Fibroblast of lung (primary cell): Measurements from ENCODE around the gene ADCY2. TPM values are rescaled to one million over a fixed set of nuclear protein-coding genes. Genes with fewer than 3 reads are reported as not detected.

ENCODE experiments used
- DNase-seq, 2 donors: peaks; one replicate each; pipeline versions ENCODE4 v3.0.0 to v3.0.0-alpha.2; 2010; ENCODE audit warnings: low read depth in 2 of 2
- H2AFZ ChIP-seq: 2 replicates; pipeline ENCODE4 v1.5.1; 2012; ENCODE audit warnings: low read length, control low read depth, inconsistent platforms
- H3K27ac ChIP-seq: 2 replicates; pipeline ENCODE4 v1.5.1; 2011; ENCODE audit warnings: low read length, control low read depth; ENCODE audit not compliant: insufficient read depth
- H3K27me3 ChIP-seq: 2 replicates; pipeline ENCODE4 v1.5.1; 2011; ENCODE audit warnings: mild to moderate bottlenecking, low read length; ENCODE audit not compliant: control insufficient read depth, insufficient read depth
- H3K36me3 ChIP-seq: 2 replicates; pipeline ENCODE4 v1.5.1; 2011; ENCODE audit warnings: low read length; ENCODE audit not compliant: control insufficient read depth, insufficient read depth
- H3K4me1 ChIP-seq: 2 replicates; pipeline ENCODE4 v1.5.1; 2011; ENCODE audit warnings: low read length; ENCODE audit not compliant: control insufficient read depth, insufficient read depth; ENCODE audit errors: extremely low read depth
- H3K4me2 ChIP-seq: 2 replicates; pipeline ENCODE4 v1.5.1; 2011; ENCODE audit warnings: low read length, control low read depth; ENCODE audit not compliant: insufficient read depth; ENCODE audit errors: extremely low read depth
- H3K4me3 ChIP-seq, 4 experiments: fragments of 200-600 bp in 1 of 4; sonication (generic) in 1 of 4; replicated peaks in 1 of 4; 2 replicates each; pipeline ENCODE4 v1.5.1; 2011 to 2016; ENCODE audit warnings: low read length in 4 of 4, low read depth in 3 of 4, mild to moderate bottlenecking in 3 of 4, control low read depth in 2 of 4, inconsistent platforms in 1 of 4, mixed read lengths in 1 of 4; ENCODE audit not compliant: insufficient read depth in 1 of 4; ENCODE audit errors: control extremely low read depth in 1 of 4
- H3K79me2 ChIP-seq: 2 replicates; pipeline ENCODE4 v1.5.1; 2012; ENCODE audit warnings: mild to moderate bottlenecking, low read length, inconsistent platforms; ENCODE audit not compliant: control insufficient read depth, insufficient read depth
- H3K9ac ChIP-seq: 2 replicates; pipeline ENCODE4 v1.5.1; 2011; ENCODE audit warnings: mild to moderate bottlenecking, low read length, control low read depth; ENCODE audit not compliant: insufficient read depth
- H3K9me3 ChIP-seq: 2 replicates; pipeline ENCODE4 v1.5.1; 2012; ENCODE audit warnings: low read depth, low read length; ENCODE audit not compliant: control insufficient read depth, insufficient read depth
- H4K20me1 ChIP-seq: 2 replicates; pipeline ENCODE4 v1.5.1; 2011; ENCODE audit warnings: low read length; ENCODE audit not compliant: control insufficient read depth, insufficient read depth; ENCODE audit errors: extremely low read depth
- CTCF ChIP-seq, 2 donors: IDR thresholded peaks in 1 of 2; conservative IDR thresholded peaks in 1 of 2; 1 replicate in 1 of 2; 2 replicates in 1 of 2; pipeline ENCODE4 v1.5.1; 2011 to 2012; ENCODE audit warnings: low read length in 2 of 2, control low read depth in 1 of 2, inconsistent platforms in 1 of 2, low read depth in 1 of 2, mild to moderate bottlenecking in 1 of 2
- EZH2 ChIP-seq: IDR thresholded peaks from 2 replicates; pipeline ENCODE4 v1.5.1; 2012; ENCODE audit warnings: low read length, control low read depth, mild to moderate bottlenecking; ENCODE audit errors: missing control alignments
- polyA plus RNA-seq, 2 donors: library from polyadenylated mRNA; depleted of rRNA in 1 of 2; stranded (reverse) in 1 of 2; unstranded in 1 of 2; fragments of >200 nt; gene quantifications; 2 replicates each; pipeline ENCODE4 v1.2.1, GENCODE V29; 2011 to 2012; ENCODE audit warnings: missing spikeins in 1 of 2
- total RNA-seq: library from RNA; depleted of rRNA; stranded (reverse); fragments of >200 nt; gene quantifications from 2 replicates; pipeline ENCODE4 v1.2.1, GENCODE V29; 2014

The ADCY2 gene
- total and polyA plus RNA-seq, 2 donors (not counting 1 experiment from before 2014, with no cell fraction given): under 0.01 to 0.05 TPM

- Histone ChIP-seq H3K4me3 (peak overlapping the region in 1 of 4 experiments; percentile 1), H3K4me2 (no peak overlapping the region), H3K4me1 (no peaks in the 10 kb centered on the region), H3K27ac (no peak overlapping the region), H3K9me3 (no peaks in the 10 kb centered on the region), H4K20me1 (no peaks in the 10 kb centered on the region), H2AFZ (no peak overlapping the region), H3K36me3 (no peaks in the 10 kb centered on the region), H3K27me3 (peaks cover 6% of the 10 kb centered on the region), H3K9ac (no peak overlapping the region), H3K79me2 (no peaks in the 10 kb centered on the region)
- DNase-seq: peak in 1 of 2 donors; percentile 31
- peak; percentile 58 for TF ChIP-seq EZH2
- TF ChIP-seq CTCF (conservative IDR thresholded peaks at IDR 0.05 in 1 of 2, IDR thresholded peaks at IDR 0.05 in 1 of 2; ENCODE audit: low read depth in 1 of 2, low read length in 2 of 2): no peak
Measured at GRCh38 chr5:7396713-7397454, 946 bp downstream of the ADCY2 start.

- no peaks in the 10 kb centered on the region for H3K79me2 ChIP-seq
- H3K9ac ChIP-seq: no peak overlapping the region
- no peaks in the 10 kb centered on the region for H3K36me3 ChIP-seq
- TF ChIP-seq EZH2 (no peak), CTCF (conservative IDR thresholded peaks at IDR 0.05 in 1 of 2, IDR thresholded peaks at IDR 0.05 in 1 of 2; ENCODE audit: low read depth in 1 of 2, low read length in 2 of 2) (no peak)
- peaks cover 6% of the 10 kb centered on the region for H3K27me3 ChIP-seq
- H3K27ac ChIP-seq: no peak overlapping the region
- H4K20me1 ChIP-seq: no peaks in the 10 kb centered on the region
- H2AFZ ChIP-seq: no peak overlapping the region
- no peaks in the 10 kb centered on the region for H3K9me3 ChIP-seq
- H3K4me2 ChIP-seq: no peak overlapping the region
- H3K4me1 ChIP-seq: no peaks in the 10 kb centered on the region
- H3K4me3 ChIP-seq: no peak overlapping the region
- DNase-seq: no peak
Measured at GRCh38 chr5:7397937-7398336, 2.0 kb downstream of the ADCY2 start.

GRCh38 chr5:7398596-7399280 is 2.8 kb downstream of the ADCY2 start:
- peaks cover 6% of the 10 kb centered on the region for H3K27me3 ChIP-seq
- no peaks in the 10 kb centered on the region for H3K36me3 ChIP-seq
- DNase-seq: no peak
- H4K20me1 ChIP-seq: no peaks in the 10 kb centered on the region
- TF ChIP-seq CTCF (conservative IDR thresholded peaks at IDR 0.05 in 1 of 2, IDR thresholded peaks at IDR 0.05 in 1 of 2; ENCODE audit: low read depth in 1 of 2, low read length in 2 of 2): no peak
- no peak for TF ChIP-seq EZH2
- no peaks in the 10 kb centered on the region for H3K9me3 ChIP-seq
- no peak overlapping the region for H2AFZ ChIP-seq
- H3K4me1 ChIP-seq: no peaks in the 10 kb centered on the region
- no peak overlapping the region for H3K9ac ChIP-seq
- H3K27ac ChIP-seq: no peak overlapping the region
- no peaks in the 10 kb centered on the region for H3K79me2 ChIP-seq
- H3K4me3 ChIP-seq: no peak overlapping the region
- no peak overlapping the region for H3K4me2 ChIP-seq
